Measurements from ENCODE around the gene GNA12. TPM values are rescaled to one million over a fixed set of nuclear protein-coding genes. Genes with fewer than 3 reads are reported as not detected.

The GNA12 gene
- polyA plus RNA-seq, 1 donor (not counting 4 experiments of a cell fraction or from before 2014, with no cell fraction given): 35.5 TPM

GRCh38 chr7:2710901-2711551 lies 133.1 kb downstream of the GNA12 start:
- Histone ChIP-seq H3K27me3 (ENCODE audit: control insufficient read depth, extremely low read depth, insufficient read depth, low read length) (peaks cover 3% of the 10 kb centered on the region), H3K9ac (ENCODE audit: control insufficient read depth, extremely low read depth, insufficient read depth, low read length) (no peak overlapping the region), H3K4me3 (ENCODE audit: control insufficient read depth in 2 of 3, extremely low read depth in 1 of 3, insufficient read depth in 2 of 3, low read depth in 1 of 3, low read length in 3 of 3) (no peak overlapping the region), H3K9me1 (ENCODE audit: control insufficient read depth, extremely low read depth, insufficient read depth, low read length) (no peaks in the 10 kb centered on the region), H2AFZ (ENCODE audit: control insufficient read depth, low read length) (no peak overlapping the region), H3K9me3 (ENCODE audit: control insufficient read depth, low read depth, low read length) (no peaks in the 10 kb centered on the region), H3K36me3 (ENCODE audit: control insufficient read depth in 2 of 2, extremely low read depth in 1 of 2, insufficient read depth in 2 of 2, low read length in 2 of 2) (peaks cover 0 to 9% of the 10 kb centered on the region in 2 experiments), H3K4me1 (ENCODE audit: control insufficient read depth, extremely low read depth, insufficient read depth, low read length) (no peaks in the 10 kb centered on the region), H4K20me1 (ENCODE audit: control insufficient read depth, extremely low read depth, insufficient read depth, low read length) (no peaks in the 10 kb centered on the region), H3K4me2 (ENCODE audit: control insufficient read depth, extremely low read depth, insufficient read depth, low read depth, low read length) (no peak overlapping the region), H3K79me2 (ENCODE audit: control insufficient read depth, insufficient read depth, low read length) (no peaks in the 10 kb centered on the region), H3K27ac (ENCODE audit: control insufficient read depth, insufficient read depth, low read length) (no peak overlapping the region)
- DNase-seq (ENCODE audit: low read depth, low spot score): no peak
- no peak for TF ChIP-seq CTCF (optimal IDR thresholded peaks at IDR 0.05 in 1 of 3, IDR thresholded peaks at IDR 0.05 in 1 of 3, conservative IDR thresholded peaks at IDR 0.05 in 1 of 3; ENCODE audit: extremely low read depth in 1 of 3, insufficient read depth in 2 of 3, low read length in 3 of 3)
- FAIRE-seq: no peak
- dilution Hi-C loops (cut with MboI; ENCODE audit: extremely low pct_ligation_motif_present, low sequenced_read_pairs): no loop called here

GRCh38 chr7:2710286-2710655 lies 133.8 kb downstream of the GNA12 start:
- H3K4me3 ChIP-seq (ENCODE audit: control insufficient read depth in 2 of 3, extremely low read depth in 1 of 3, insufficient read depth in 2 of 3, low read depth in 1 of 3, low read length in 3 of 3): no peak overlapping the region
- H3K27me3 ChIP-seq (ENCODE audit: control insufficient read depth, extremely low read depth, insufficient read depth, low read length): peaks cover 3% of the 10 kb centered on the region
- dilution Hi-C loops (cut with MboI; ENCODE audit: extremely low pct_ligation_motif_present, low sequenced_read_pairs): no loop called here
- no peaks in the 10 kb centered on the region for H3K79me2 ChIP-seq (ENCODE audit: control insufficient read depth, insufficient read depth, low read length)
- H2AFZ ChIP-seq (ENCODE audit: control insufficient read depth, low read length): no peak overlapping the region
- H3K36me3 ChIP-seq (ENCODE audit: control insufficient read depth in 2 of 2, extremely low read depth in 1 of 2, insufficient read depth in 2 of 2, low read length in 2 of 2): peaks cover 0 to 9% of the 10 kb centered on the region in 2 experiments
- H3K4me1 ChIP-seq (ENCODE audit: control insufficient read depth, extremely low read depth, insufficient read depth, low read length): no peaks in the 10 kb centered on the region
- FAIRE-seq (no peak), DNase-seq (ENCODE audit: low read depth, low spot score) (no peak)
- H3K9me1 ChIP-seq (ENCODE audit: control insufficient read depth, extremely low read depth, insufficient read depth, low read length): no peaks in the 10 kb centered on the region
- H3K9ac ChIP-seq (ENCODE audit: control insufficient read depth, extremely low read depth, insufficient read depth, low read length): no peak overlapping the region
- H3K27ac ChIP-seq (ENCODE audit: control insufficient read depth, insufficient read depth, low read length): no peak overlapping the region
- H4K20me1 ChIP-seq (ENCODE audit: control insufficient read depth, extremely low read depth, insufficient read depth, low read length): no peaks in the 10 kb centered on the region
- no peak overlapping the region for H3K4me2 ChIP-seq (ENCODE audit: control insufficient read depth, extremely low read depth, insufficient read depth, low read depth, low read length)
- no peaks in the 10 kb centered on the region for H3K9me3 ChIP-seq (ENCODE audit: control insufficient read depth, low read depth, low read length)
- TF ChIP-seq EZH2 (IDR thresholded peaks at IDR 0.05; ENCODE audit: low read length): no peak
- no peak for TF ChIP-seq CTCF (optimal IDR thresholded peaks at IDR 0.05 in 1 of 3, IDR thresholded peaks at IDR 0.05 in 1 of 3, conservative IDR thresholded peaks at IDR 0.05 in 1 of 3; ENCODE audit: extremely low read depth in 1 of 3, insufficient read depth in 2 of 3, low read length in 3 of 3)

Measured in keratinocyte (primary cell).